GM12865 (cell line): ENCODE results near the gene RALB.

Experiments
- DNase-seq: peaks from one replicate; pipeline ENCODE4 v3.0.0; 2010; ENCODE audit warnings: low read depth
- H3K4me3 ChIP-seq: 2 replicates; pipeline ENCODE4 v1.5.1; 2011; ENCODE audit warnings: mild to moderate bottlenecking, low read depth, low read length, control low read depth
- TF ChIP-seq, protein P1 (sequence below): IDR thresholded peaks from 2 replicates; pipeline ENCODE4 v1.5.1; 2011; ENCODE audit warnings: low read length, control low read depth, low read depth, inconsistent platforms; ENCODE audit not compliant: insufficient read depth; ENCODE audit errors: missing control alignments

Gene RALB

GRCh38 chr2:120287183-120288015 lies 34.7 kb downstream of the RALB start:
- TF ChIP-seq, protein P1, sequence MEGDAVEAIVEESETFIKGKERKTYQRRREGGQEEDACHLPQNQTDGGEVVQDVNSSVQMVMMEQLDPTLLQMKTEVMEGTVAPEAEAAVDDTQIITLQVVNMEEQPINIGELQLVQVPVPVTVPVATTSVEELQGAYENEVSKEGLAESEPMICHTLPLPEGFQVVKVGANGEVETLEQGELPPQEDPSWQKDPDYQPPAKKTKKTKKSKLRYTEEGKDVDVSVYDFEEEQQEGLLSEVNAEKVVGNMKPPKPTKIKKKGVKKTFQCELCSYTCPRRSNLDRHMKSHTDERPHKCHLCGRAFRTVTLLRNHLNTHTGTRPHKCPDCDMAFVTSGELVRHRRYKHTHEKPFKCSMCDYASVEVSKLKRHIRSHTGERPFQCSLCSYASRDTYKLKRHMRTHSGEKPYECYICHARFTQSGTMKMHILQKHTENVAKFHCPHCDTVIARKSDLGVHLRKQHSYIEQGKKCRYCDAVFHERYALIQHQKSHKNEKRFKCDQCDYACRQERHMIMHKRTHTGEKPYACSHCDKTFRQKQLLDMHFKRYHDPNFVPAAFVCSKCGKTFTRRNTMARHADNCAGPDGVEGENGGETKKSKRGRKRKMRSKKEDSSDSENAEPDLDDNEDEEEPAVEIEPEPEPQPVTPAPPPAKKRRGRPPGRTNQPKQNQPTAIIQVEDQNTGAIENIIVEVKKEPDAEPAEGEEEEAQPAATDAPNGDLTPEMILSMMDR = no peak
- DNase-seq = peak; percentile 90
- H3K4me3 ChIP-seq = peak overlapping the region; percentile 15

DNA sequence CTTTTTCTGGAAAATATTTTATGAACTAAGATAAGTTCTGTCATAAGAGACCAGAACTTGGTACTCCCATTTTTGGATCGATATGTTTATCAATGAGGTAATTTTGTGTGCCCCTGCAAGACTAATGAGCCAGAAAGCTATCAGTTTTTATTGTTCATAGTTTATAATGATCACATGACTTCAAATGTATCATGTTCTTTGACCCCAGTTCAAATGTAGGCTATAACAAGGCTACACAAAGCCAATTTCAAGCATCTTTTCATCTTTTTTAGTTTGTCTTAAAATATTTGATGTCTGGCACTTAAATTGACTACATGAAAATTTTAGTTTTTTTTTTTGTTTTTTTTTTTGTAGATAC lies 35.3 kb downstream of the RALB start:
- peak overlapping the region; percentile 9; the same call in 1 of the 2 replicates for H3K4me3 ChIP-seq
- TF ChIP-seq, protein P1 = no peak
- no peak for DNase-seq

GRCh38 chr2:120289221-120289906 lies 36.7 kb downstream of the RALB start:
- H3K4me3 ChIP-seq = no peak overlapping the region
- no peak for DNase-seq
- TF ChIP-seq, protein P1 = no peak

- DNase-seq = no peak
- no peak overlapping the region for H3K4me3 ChIP-seq
- TF ChIP-seq, protein P1 = no peak
Measured at GRCh38 chr2:120290737-120291136, 38.1 kb downstream of the RALB start.

GRCh38 chr2:120291401-120292311 lies 39.0 kb downstream of the RALB start:
- no peak overlapping the region for H3K4me3 ChIP-seq
- TF ChIP-seq, protein P1 = no peak
- DNase-seq = no peak

- peak overlapping the region; percentile 36 for H3K4me3 ChIP-seq
- TF ChIP-seq, protein P1 = no peak
- DNase-seq = no peak
Measured at GRCh38 chr2:120293096-120294007, 40.7 kb downstream of the RALB start.
